ENCODE data around the gene HLA-DQA1. TPM values are rescaled to one million over a fixed set of nuclear protein-coding genes. Genes with fewer than 3 reads are reported as not detected.
"Not testable (repeated sequence)": the region's sequence is repeated elsewhere in the genome, so short reads cannot be mapped to it uniquely, and the experiment has no call there.

Gene HLA-DQA1
- total RNA-seq, 1 experiment from 2014 or later = 12.9 TPM

DNA sequence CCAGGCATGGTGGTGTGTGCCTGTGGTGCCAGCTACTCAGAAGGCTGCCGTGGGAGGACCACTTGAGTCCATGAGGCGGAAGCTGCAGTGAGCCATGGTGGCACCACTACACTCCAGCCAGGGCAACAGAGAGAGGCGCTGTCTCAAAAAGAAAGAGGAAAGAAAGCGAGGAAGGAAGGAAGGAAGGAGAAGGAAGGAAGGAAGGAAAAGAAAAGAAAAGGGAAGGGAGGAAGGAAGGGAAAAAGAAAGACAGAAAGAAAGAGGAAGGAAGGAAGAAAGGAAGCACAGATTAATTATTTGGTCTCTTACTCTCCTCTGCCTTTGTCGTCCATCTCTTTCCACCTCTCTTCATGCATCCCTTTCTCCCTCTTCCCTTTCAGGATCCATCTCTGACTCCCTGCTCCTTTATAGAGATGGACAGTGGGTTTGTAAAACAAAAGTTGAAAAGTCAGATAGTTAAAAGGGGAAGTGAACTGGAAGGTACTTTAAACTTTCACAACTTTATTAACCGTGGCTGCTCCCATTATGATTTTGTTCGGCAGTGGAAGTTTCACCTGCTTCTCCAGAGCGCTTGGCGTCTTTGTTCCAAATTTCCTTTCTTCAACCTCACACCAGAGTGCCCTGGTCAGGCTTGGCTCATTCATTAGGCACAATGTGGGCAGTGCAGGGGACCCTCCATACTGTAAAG lies 1.5 kb downstream of the HLA-DQA1 start:
- H3K4me3 Mint-ChIP-seq (ENCODE audit: low read depth, unreplicated experiment) = no peak overlapping the region
- H3K4me1 Mint-ChIP-seq (ENCODE audit: low read depth, unreplicated experiment) = no peaks in the 10 kb centered on the region
- H3K27me3 Mint-ChIP-seq (ENCODE audit: unreplicated experiment) = peaks cover 50% of the 10 kb centered on the region
- CTCF ChIA-PET = no interaction called here
- no peak overlapping the region for H3K27ac Mint-ChIP-seq (ENCODE audit: unreplicated experiment)
- H3K36me3 Mint-ChIP-seq (ENCODE audit: insufficient read depth, unreplicated experiment) = no peaks in the 10 kb centered on the region
- BruUV-seq (replicated peaks) = no TSS peak
- intact Hi-C loops (cut with micrococcal nuclease; ENCODE audit: unreplicated experiment) = no loop called here
- DNase-seq = no peak
- TF ChIP-seq, protein P1, sequence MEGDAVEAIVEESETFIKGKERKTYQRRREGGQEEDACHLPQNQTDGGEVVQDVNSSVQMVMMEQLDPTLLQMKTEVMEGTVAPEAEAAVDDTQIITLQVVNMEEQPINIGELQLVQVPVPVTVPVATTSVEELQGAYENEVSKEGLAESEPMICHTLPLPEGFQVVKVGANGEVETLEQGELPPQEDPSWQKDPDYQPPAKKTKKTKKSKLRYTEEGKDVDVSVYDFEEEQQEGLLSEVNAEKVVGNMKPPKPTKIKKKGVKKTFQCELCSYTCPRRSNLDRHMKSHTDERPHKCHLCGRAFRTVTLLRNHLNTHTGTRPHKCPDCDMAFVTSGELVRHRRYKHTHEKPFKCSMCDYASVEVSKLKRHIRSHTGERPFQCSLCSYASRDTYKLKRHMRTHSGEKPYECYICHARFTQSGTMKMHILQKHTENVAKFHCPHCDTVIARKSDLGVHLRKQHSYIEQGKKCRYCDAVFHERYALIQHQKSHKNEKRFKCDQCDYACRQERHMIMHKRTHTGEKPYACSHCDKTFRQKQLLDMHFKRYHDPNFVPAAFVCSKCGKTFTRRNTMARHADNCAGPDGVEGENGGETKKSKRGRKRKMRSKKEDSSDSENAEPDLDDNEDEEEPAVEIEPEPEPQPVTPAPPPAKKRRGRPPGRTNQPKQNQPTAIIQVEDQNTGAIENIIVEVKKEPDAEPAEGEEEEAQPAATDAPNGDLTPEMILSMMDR (IDR thresholded peaks at IDR 0.05; ENCODE audit: unreplicated experiment) = no peak
- H3K9me3 Mint-ChIP-seq (ENCODE audit: low read depth, unreplicated experiment) = no peaks in the 10 kb centered on the region

DNA sequence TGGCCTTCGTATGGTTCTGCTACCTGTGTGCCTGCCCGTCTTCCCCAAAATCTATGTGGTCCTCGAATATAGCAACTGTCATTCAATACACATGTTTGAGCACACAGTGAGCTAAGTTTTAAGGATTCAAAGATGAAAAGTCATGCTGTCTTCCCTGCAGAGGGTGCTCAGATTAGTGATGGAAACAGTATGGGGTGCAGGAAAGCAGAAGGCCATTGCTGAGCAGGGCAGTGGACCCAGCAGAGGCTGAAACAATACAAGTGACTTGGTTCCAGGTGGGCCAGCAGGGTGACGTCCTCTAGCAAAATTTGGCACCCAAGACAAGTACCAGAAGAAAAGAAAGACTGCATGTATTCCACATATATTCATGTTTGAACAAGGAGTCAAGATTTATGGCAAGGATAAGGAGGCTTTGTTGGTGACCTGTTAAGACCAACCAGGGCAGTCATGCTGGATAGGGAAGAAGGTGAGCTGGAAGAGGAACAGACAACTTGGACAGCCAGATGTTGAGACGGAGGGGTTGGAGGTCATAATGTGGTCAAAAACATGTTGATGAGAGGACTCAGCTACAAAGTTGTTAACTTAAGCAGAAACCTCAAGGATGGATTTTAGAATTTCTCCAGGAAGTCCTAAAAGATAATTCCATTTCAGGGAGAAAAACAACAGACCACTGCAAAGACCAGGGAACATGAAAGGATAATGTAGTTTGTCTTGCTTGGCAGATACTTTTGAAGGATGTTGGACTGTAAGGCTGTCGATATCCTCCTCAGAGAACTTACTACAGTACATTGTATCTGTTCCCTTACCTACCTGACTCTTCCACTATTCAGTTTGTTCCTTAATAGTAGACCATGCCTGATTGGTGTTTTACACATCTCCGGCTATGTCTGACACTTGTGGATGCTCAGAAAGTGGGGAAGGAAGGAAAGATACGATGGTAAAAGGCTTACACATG lies 2.5 kb downstream of the HLA-DQA1 start:
- H3K4me1 Mint-ChIP-seq (ENCODE audit: low read depth, unreplicated experiment) = no peaks in the 10 kb centered on the region
- CTCF ChIA-PET = interaction anchor here (0.6 kb wide), 1 partner anchor 314 kb away, joined by 3 read pairs; no protein-coding TSS in a partner anchor
- BruUV-seq (replicated peaks) = no TSS peak
- peaks cover 39% of the 10 kb centered on the region for H3K27me3 Mint-ChIP-seq (ENCODE audit: unreplicated experiment)
- DNase-seq = no peak
- intact Hi-C loops (cut with micrococcal nuclease; ENCODE audit: unreplicated experiment) = no loop called here
- H3K9me3 Mint-ChIP-seq (ENCODE audit: low read depth, unreplicated experiment) = no peaks in the 10 kb centered on the region
- TF ChIP-seq, protein P1 (IDR thresholded peaks at IDR 0.05; ENCODE audit: unreplicated experiment) = no peak
- H3K4me3 Mint-ChIP-seq (ENCODE audit: low read depth, unreplicated experiment) = no peak overlapping the region
- H3K27ac Mint-ChIP-seq (ENCODE audit: unreplicated experiment) = no peak overlapping the region
- no peaks in the 10 kb centered on the region for H3K36me3 Mint-ChIP-seq (ENCODE audit: insufficient read depth, unreplicated experiment)

DNA sequence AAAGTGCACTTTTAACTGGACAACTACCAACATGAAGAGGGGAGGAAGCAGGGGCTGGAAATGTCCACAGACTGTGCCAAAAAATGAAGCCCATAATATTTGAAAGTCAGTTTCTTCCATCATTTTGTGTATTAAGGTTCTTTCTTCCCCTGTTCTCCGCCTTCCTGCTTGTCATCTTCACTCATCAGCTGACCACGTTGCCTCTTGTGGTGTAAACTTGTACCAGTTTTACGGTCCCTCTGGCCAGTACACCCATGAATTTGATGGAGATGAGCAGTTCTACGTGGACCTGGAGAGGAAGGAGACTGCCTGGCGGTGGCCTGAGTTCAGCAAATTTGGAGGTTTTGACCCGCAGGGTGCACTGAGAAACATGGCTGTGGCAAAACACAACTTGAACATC lies 3.9 kb downstream of the HLA-DQA1 start:
- H3K27ac Mint-ChIP-seq (ENCODE audit: unreplicated experiment) = no peak overlapping the region
- no peaks in the 10 kb centered on the region for H3K4me1 Mint-ChIP-seq (ENCODE audit: low read depth, unreplicated experiment)
- peaks cover 25% of the 10 kb centered on the region for H3K27me3 Mint-ChIP-seq (ENCODE audit: unreplicated experiment)
- CTCF ChIA-PET = no interaction called here
- TF ChIP-seq, protein P1 (IDR thresholded peaks at IDR 0.05; ENCODE audit: unreplicated experiment) = no peak
- intact Hi-C loops (cut with micrococcal nuclease; ENCODE audit: unreplicated experiment) = no loop called here
- no TSS peak for BruUV-seq (replicated peaks)
- DNase-seq = no peak
- no peaks in the 10 kb centered on the region for H3K36me3 Mint-ChIP-seq (ENCODE audit: insufficient read depth, unreplicated experiment)
- H3K9me3 Mint-ChIP-seq (ENCODE audit: low read depth, unreplicated experiment) = no peaks in the 10 kb centered on the region
- no peak overlapping the region for H3K4me3 Mint-ChIP-seq (ENCODE audit: low read depth, unreplicated experiment)

DNA sequence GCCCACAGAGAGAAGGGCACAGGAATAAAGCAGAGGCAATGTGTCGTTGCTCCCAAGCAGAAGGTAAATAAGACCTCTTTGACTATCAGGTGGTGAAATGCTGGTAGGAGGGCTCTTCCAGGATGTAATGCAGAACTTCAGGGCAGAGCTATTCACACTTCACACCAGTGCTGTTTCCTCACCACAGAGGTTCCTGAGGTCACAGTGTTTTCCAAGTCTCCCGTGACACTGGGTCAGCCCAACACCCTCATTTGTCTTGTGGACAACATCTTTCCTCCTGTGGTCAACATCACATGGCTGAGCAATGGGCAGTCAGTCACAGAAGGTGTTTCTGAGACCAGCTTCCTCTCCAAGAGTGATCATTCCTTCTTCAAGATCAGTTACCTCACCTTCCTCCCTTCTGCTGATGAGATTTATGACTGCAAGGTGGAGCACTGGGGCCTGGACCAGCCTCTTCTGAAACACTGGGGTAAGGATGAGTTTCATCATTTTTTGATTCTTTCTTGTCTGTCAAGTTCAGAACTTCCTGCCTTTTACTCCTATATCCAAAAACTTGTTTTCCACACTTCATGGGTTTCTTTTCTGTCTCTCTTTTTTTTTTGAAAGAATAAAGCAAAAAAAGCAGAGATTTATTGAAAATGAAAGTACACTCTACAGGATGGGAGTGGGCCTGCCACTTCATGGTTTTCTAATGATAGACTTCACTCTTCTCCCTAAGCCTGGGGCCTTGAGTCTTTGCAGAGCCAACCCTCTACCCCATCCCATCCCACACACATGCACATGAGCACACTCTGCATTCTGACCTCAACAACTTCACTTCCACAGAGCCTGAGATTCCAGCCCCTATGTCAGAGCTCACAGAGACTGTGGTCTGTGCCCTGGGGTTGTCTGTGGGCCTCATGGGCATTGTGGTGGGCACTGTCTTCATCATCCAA lies 4.8 kb downstream of the HLA-DQA1 start:
- intact Hi-C loops (cut with micrococcal nuclease; ENCODE audit: unreplicated experiment); DNase-seq; H3K9me3 Mint-ChIP-seq (ENCODE audit: low read depth, unreplicated experiment); CTCF ChIA-PET; BruUV-seq (replicated peaks); H3K27ac Mint-ChIP-seq (ENCODE audit: unreplicated experiment); H3K4me1 Mint-ChIP-seq (ENCODE audit: low read depth, unreplicated experiment); H3K4me3 Mint-ChIP-seq (ENCODE audit: low read depth, unreplicated experiment); H3K36me3 Mint-ChIP-seq (ENCODE audit: insufficient read depth, unreplicated experiment): not testable (repeated sequence)
- peaks cover 16% of the 10 kb centered on the region for H3K27me3 Mint-ChIP-seq (ENCODE audit: unreplicated experiment)
